ENCODE measurements around the gene PRRG2. TPM values are rescaled to one million over a fixed set of nuclear protein-coding genes. Genes with fewer than 3 reads are reported as not detected.

The PRRG2 gene
- polyA plus RNA-seq, 3 donors, result 0.49 TPM; not detected in 2

DNA sequence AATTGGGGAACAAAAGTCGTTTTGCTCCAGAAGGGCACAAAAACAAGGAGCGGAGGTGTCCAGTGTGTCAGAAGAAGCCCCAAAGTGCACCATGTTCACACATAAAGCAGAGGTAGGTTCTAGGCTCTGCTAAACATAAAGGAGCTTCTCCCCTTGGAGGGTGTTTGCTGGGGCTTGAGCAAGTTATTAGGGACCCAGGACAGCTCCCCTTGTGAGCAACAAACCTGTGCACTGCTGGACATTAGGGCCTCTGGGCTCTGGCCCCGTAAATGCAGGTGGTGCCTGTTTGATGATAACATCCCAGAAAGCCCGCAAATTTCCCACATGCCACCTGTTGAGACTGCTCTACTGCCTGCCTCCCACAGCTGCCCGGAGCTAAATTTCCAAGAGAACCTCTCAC, 42.5 kb upstream of the PRRG2 start:
- no peak overlapping the region for H3K27ac ChIP-seq (ENCODE audit: low read depth in 1 of 2, low read length in 2 of 2)
- H3K9me3 ChIP-seq (replicated peaks in 1 of 2; ENCODE audit: control insufficient read depth in 1 of 2, insufficient read depth in 1 of 2, low read length in 2 of 2), result no peaks in the 10 kb centered on the region
- peaks cover 20% of the 10 kb centered on the region for H3K4me1 Mint-ChIP-seq
- H2AFZ ChIP-seq (ENCODE audit: insufficient read depth, low read depth, low read length, poor library complexity, severe bottlenecking), result no peak overlapping the region
- no peak for DNase-seq
- no peak for TF ChIP-seq CTCF (IDR thresholded peaks at IDR 0.05)
- no peaks in the 10 kb centered on the region for H3K79me2 ChIP-seq (ENCODE audit: insufficient read depth, low read length)
- peaks cover 53 to 78% of the 10 kb centered on the region in 2 donors for H3K36me3 Mint-ChIP-seq
- H3K9me3 Mint-ChIP-seq, result peaks cover 0 to 2% (median 0%) of the 10 kb centered on the region in 7 donors
- peaks cover 14% of the 10 kb centered on the region for H4K20me1 ChIP-seq (ENCODE audit: insufficient read depth, low read length)
- no peak overlapping the region for H3K9ac ChIP-seq (ENCODE audit: insufficient read depth, low read length, poor library complexity, severe bottlenecking)
- no peak overlapping the region for H3K4me3 Mint-ChIP-seq
- no peak overlapping the region for H3K4me2 ChIP-seq (replicated peaks; ENCODE audit: extremely low read depth, low read length, poor library complexity, severe bottlenecking)
- peaks cover 49 to 78% of the 10 kb centered on the region in 2 donors for H3K36me3 ChIP-seq (replicated peaks in 1 of 2; ENCODE audit: control insufficient read depth in 1 of 2, insufficient read depth in 2 of 2, low read length in 2 of 2)
- intact Hi-C loops (cut with micrococcal nuclease), result no loop called here
- peak overlapping the region in 1 of 7 donors; percentile 36 for H3K27ac Mint-ChIP-seq
- peaks cover 26 to 37% of the 10 kb centered on the region in 2 donors for H3K4me1 ChIP-seq (ENCODE audit: control insufficient read depth in 1 of 2, insufficient read depth in 2 of 2, low read length in 2 of 2)
- no peaks in the 10 kb centered on the region for H3K27me3 ChIP-seq (ENCODE audit: control insufficient read depth in 2 of 2, insufficient read depth in 2 of 2, low read length in 2 of 2)
- no peak overlapping the region for H3K4me3 ChIP-seq (replicated peaks in 1 of 3; ENCODE audit: low read depth in 2 of 3, low read length in 3 of 3)
- H3K27me3 Mint-ChIP-seq (ENCODE audit: low read depth in 3 of 3), result peaks cover 7 to 19% (median 14%) of the 10 kb centered on the region in 3 donors
- 85% methylated on average over 5 of the region's 5 CpGs for WGBS (ENCODE audit: insufficient coverage)

DNA sequence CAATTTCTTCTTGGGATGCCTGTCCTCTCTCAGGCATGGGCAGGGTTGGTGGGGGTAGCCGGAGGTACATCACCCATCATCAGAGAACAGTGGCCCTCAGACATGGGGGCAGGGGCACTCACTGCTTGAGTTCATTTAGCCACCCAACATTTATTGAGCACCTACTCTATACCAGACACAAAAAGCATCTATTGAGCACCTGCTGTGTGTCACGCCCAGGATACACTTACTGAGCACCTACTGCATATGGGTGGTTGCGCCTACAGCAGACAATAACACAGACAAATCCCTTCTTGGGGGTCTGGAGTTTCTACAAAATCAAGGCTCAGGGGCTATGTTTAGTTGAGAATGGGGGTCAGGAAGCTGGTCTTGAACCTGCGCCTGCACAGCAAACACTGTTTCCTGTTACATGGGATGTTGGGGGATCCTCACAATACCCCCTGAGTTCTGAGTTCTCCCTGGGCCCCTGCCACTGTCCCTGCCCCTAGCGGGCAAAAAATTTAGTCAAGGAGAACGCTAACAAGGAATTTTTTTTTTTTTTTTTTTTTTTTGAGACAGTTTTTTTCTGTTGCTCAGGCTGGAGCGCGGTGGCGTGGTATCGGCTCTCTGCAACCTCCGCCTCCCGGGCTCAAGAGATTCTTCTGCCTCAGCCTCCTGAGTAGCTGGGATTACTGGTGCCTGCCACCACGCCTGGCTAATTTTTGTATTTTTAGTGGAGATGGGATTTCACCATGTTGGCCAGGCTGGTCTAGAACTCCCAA, 41.7 kb upstream of the PRRG2 start:
- Mint-ChIP-seq H3K9me3 (peaks cover 0 to 2% (median 0%) of the 10 kb centered on the region in 7 donors), H3K27ac (peak overlapping the region in 1 of 7 donors; percentile 49), H3K36me3 (peaks cover 56 to 81% of the 10 kb centered on the region in 2 donors), H3K4me1 (peaks cover 26% of the 10 kb centered on the region), H3K27me3 (ENCODE audit: low read depth in 3 of 3) (peaks cover 9 to 17% (median 12%) of the 10 kb centered on the region in 3 donors), H3K4me3 (no peak overlapping the region)
- Histone ChIP-seq H3K9me3 (replicated peaks in 1 of 2; ENCODE audit: control insufficient read depth in 1 of 2, insufficient read depth in 1 of 2, low read length in 2 of 2) (no peaks in the 10 kb centered on the region), H3K4me1 (ENCODE audit: control insufficient read depth in 1 of 2, insufficient read depth in 2 of 2, low read length in 2 of 2) (peaks cover 21 to 36% of the 10 kb centered on the region in 2 donors), H3K36me3 (replicated peaks in 1 of 2; ENCODE audit: control insufficient read depth in 1 of 2, insufficient read depth in 2 of 2, low read length in 2 of 2) (peaks cover 49 to 78% of the 10 kb centered on the region in 2 donors), H4K20me1 (ENCODE audit: insufficient read depth, low read length) (peaks cover 11% of the 10 kb centered on the region), H3K9ac (ENCODE audit: insufficient read depth, low read length, poor library complexity, severe bottlenecking) (no peak overlapping the region), H3K27ac (ENCODE audit: low read depth in 1 of 2, low read length in 2 of 2) (no peak overlapping the region), H3K27me3 (ENCODE audit: control insufficient read depth in 2 of 2, insufficient read depth in 2 of 2, low read length in 2 of 2) (no peaks in the 10 kb centered on the region), H3K79me2 (ENCODE audit: insufficient read depth, low read length) (no peaks in the 10 kb centered on the region), H3K4me2 (replicated peaks; ENCODE audit: extremely low read depth, low read length, poor library complexity, severe bottlenecking) (no peak overlapping the region), H3K4me3 (replicated peaks in 1 of 3; ENCODE audit: low read depth in 2 of 3, low read length in 3 of 3) (no peak overlapping the region), H2AFZ (ENCODE audit: insufficient read depth, low read depth, low read length, poor library complexity, severe bottlenecking) (no peak overlapping the region)
- DNase-seq, result no peak
- intact Hi-C loops (cut with micrococcal nuclease), result no loop called here
- no peak for TF ChIP-seq CTCF (IDR thresholded peaks at IDR 0.05)
- 100% methylated on average over 1 of the region's 13 CpGs for WGBS (ENCODE audit: insufficient coverage)
